ENCODE data around the gene UBAP1L.
"Not testable (repeated sequence)": the region's sequence is repeated elsewhere in the genome, so short reads cannot be mapped to it uniquely, and the experiment has no call there.

UBAP1L gene

DNA sequence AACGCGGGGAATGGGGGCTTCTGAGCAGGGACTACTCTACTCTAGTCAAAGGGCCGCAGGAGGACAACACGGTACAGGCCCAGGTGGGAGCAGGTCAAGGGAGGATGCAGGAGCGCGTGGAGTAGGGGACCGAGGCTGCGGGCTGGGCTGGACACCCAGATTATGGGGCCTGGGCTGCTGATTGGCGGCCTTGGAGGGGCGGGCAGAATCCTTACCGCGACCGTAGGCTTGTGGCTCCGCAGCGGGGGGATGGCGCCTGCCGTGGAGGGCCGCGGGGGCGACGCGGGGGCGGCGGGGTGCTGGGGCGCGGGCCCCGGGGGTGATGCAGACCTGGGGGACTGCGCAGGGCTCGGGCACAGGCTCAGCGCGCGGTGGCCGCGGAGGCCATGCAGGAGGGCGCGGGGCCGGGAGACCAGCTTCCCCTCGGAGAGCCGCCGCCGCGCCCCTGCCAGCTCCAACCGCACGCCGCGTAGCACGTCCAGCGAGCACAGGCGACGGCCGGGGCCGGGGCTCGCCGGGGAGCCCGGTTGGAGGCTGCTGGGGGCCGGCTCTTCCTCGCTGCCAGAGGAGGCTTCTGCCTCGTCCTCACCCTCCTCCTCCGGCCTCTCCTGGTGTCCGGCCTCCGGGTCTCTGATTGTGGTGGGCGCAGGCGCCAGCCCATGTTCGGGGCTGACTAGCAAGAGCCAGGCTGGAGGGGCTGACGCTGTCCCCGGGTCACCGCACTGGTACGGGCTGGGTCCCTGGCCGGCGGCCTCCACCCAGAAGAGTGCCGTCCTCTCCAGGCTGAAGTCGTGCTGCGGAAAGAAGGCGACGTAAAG lies 12.9 kb downstream of the UBAP1L start:
- in situ Hi-C loops (cut with HindIII; ENCODE audit: low pct_ligation_motif_present, low sequenced_read_pairs) = no loop called here
- TF ChIP-seq, protein P1, sequence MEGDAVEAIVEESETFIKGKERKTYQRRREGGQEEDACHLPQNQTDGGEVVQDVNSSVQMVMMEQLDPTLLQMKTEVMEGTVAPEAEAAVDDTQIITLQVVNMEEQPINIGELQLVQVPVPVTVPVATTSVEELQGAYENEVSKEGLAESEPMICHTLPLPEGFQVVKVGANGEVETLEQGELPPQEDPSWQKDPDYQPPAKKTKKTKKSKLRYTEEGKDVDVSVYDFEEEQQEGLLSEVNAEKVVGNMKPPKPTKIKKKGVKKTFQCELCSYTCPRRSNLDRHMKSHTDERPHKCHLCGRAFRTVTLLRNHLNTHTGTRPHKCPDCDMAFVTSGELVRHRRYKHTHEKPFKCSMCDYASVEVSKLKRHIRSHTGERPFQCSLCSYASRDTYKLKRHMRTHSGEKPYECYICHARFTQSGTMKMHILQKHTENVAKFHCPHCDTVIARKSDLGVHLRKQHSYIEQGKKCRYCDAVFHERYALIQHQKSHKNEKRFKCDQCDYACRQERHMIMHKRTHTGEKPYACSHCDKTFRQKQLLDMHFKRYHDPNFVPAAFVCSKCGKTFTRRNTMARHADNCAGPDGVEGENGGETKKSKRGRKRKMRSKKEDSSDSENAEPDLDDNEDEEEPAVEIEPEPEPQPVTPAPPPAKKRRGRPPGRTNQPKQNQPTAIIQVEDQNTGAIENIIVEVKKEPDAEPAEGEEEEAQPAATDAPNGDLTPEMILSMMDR (IDR thresholded peaks at IDR 0.05; ENCODE audit: low read depth, low read length, missing control alignments) = no peak
- H3K27ac ChIP-seq = no peak overlapping the region

DNA sequence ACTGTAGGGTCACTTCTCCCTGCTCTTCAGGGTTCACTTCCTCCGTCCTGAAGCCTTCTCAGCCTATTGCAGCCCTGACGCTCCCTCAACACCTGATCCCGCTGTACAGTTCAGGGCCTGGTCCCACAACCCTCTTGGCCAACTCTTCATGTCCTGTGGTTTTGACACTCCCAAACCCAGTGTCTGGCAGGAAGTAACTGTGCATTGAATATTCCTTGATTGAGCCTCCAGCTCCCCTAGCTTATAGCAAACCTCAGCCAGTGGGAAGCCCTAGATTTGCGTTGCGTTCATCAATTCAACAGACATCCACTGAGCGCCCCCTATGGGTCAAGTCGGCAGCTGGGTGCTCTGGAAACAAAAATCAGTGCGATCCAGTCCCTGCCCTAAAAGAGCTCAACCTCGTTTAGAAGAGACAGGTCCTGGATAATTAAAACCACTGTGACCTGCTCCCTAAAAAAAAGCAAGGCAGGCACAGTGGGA lies 13.5 kb downstream of the UBAP1L start:
- TF ChIP-seq, protein P1 (IDR thresholded peaks at IDR 0.05; ENCODE audit: low read depth, low read length, missing control alignments) = peak; percentile 94
- Histone ChIP-seq H3K4me3 (ENCODE audit: low read depth, low read length) (no peak overlapping the region), H3K27ac (no peak overlapping the region), H3K27me3 (replicated peaks) (no peaks in the 10 kb centered on the region), H3K36me3 (replicated peaks) (peaks cover 18% of the 10 kb centered on the region)
- DNase-seq = peak; percentile 65
- in situ Hi-C loops (cut with HindIII; ENCODE audit: low pct_ligation_motif_present, low sequenced_read_pairs) = no loop called here

More for the DNA sequence above, 12.9 kb downstream of the UBAP1L start:
- peak overlapping the region; percentile 9 for H3K4me3 ChIP-seq (ENCODE audit: low read depth, low read length)
- H3K36me3 ChIP-seq (replicated peaks) = peaks cover 18% of the 10 kb centered on the region
- no peak for DNase-seq
- no peaks in the 10 kb centered on the region for H3K27me3 ChIP-seq (replicated peaks)

DNA sequence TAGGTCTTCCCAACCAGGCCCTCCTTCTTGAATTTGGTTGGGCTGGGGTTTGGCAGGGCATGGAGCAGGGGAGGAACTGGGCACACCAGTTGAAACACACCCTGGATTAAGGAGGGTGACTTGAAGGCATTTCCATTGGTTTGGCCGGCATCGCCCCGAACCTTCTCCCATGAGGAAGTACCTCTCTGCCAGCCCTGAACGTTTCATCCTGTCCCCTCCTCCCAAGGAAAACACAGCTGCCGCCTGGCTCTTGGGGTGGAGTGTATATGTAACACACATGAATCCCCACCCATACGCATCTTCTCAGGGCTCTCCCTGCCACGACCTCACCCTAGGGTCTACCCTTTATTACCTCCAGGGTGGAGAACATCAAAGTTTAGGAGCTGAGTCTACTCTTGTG lies 14.6 kb downstream of the UBAP1L start:
- no peaks in the 10 kb centered on the region for H3K27me3 ChIP-seq (replicated peaks)
- H3K36me3 ChIP-seq (replicated peaks) = peaks cover 12% of the 10 kb centered on the region
- in situ Hi-C loops (cut with HindIII; ENCODE audit: low pct_ligation_motif_present, low sequenced_read_pairs) = no loop called here
- H3K4me3 ChIP-seq (ENCODE audit: low read depth, low read length) = no peak overlapping the region
- DNase-seq = no peak
- H3K27ac ChIP-seq = no peak overlapping the region
- TF ChIP-seq, protein P1 (IDR thresholded peaks at IDR 0.05; ENCODE audit: low read depth, low read length, missing control alignments) = no peak

DNA sequence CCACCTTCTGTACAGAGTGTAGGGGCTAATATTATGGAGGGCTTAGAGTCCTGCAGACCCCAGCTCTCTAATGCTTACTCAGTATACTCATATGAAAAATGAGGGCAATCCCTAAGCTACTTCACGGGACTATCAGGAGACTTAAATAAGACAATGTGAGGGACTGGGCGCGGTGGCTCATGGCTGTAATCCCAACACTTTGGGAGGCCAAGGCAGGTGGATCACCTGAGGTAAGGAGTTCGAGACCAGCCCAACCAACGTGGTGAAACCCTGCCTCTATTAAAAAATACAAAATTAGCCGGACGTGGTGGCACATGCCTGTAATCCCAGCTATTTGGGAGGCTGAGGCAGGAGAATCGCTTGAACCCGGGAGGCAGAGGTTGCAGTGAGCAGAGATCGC lies 15.2 kb downstream of the UBAP1L start:
- not testable (repeated sequence) for DNase-seq; H3K36me3 ChIP-seq (replicated peaks)

DNA sequence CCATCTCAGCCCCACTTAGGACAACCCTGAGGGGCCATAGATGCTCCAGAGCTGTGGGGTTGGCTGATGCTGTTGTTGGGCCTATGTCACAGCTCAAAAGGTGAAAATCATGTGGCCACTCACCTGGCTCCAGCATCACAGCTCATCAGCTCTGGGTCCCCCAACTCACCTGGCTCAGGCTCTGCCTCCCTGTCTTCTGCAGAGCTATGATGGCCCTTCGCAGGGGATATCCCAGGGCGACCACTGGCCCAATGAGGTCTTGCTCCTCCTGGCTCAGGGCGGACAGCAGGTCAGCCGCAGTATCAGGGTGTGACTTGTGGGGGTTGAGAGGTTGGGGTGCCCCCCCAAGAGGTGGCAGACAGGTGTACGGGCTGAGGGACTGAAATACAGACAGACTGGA lies 15.7 kb downstream of the UBAP1L start:
- Histone ChIP-seq H3K27ac (no peak overlapping the region), H3K27me3 (replicated peaks) (no peaks in the 10 kb centered on the region), H3K36me3 (replicated peaks) (peaks cover 9% of the 10 kb centered on the region), H3K4me3 (ENCODE audit: low read depth, low read length) (no peak overlapping the region)
- in situ Hi-C loops (cut with HindIII; ENCODE audit: low pct_ligation_motif_present, low sequenced_read_pairs) = no loop called here
- no peak for DNase-seq
- TF ChIP-seq, protein P1 (IDR thresholded peaks at IDR 0.05; ENCODE audit: low read depth, low read length, missing control alignments) = no peak

More for the DNA sequence above, 15.2 kb downstream of the UBAP1L start:
- H3K27me3 ChIP-seq (replicated peaks); H3K4me3 ChIP-seq (ENCODE audit: low read depth, low read length); H3K27ac ChIP-seq; in situ Hi-C loops (cut with HindIII; ENCODE audit: low pct_ligation_motif_present, low sequenced_read_pairs): not testable (repeated sequence)

DNA sequence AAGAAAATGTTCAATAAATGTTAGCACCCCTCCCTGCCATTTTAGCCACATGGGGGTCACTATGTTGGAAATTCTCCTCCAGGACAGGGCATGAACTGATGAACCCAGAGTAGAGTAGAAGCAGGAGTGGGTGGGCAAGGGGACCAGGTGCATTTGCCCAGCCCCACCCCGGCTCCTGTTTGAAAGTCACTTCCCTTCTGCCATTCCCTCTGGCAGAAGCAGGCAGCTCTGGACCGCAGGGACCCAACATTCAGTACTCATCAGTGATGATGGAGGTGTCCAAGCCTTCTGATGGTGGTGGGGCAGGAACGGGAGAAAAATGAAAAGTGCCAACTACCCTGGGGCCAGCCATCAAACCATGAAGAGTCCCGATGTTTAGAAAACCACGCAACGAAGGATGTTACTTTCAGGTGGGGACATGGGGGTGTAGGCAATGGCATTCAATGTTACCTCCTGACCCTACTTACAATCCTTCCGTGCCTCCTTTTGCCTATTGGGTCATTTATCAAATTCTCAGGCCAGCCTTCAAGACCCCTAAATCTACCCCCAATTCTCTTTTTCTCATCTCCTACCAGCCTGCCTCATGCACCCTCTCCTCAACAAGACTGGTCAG lies 17.2 kb downstream of the UBAP1L start:
- no peak for DNase-seq
- H3K27me3 ChIP-seq (replicated peaks) = no peaks in the 10 kb centered on the region
- in situ Hi-C loops (cut with HindIII; ENCODE audit: low pct_ligation_motif_present, low sequenced_read_pairs) = no loop called here
- TF ChIP-seq, protein P1 (IDR thresholded peaks at IDR 0.05; ENCODE audit: low read depth, low read length, missing control alignments) = no peak
- H3K4me3 ChIP-seq (ENCODE audit: low read depth, low read length) = no peak overlapping the region
- peaks cover 9% of the 10 kb centered on the region for H3K36me3 ChIP-seq (replicated peaks)
- H3K27ac ChIP-seq = no peak overlapping the region

Measured in brain microvascular endothelial cell (primary cell).